Effector memory CD4-positive, alpha-beta T cell (primary cell): ENCODE results near the gene PCSK5.

ENCODE experiments used
- DNase-seq, 3 donors: peaks; one replicate each; pipeline ENCODE4 v3.0.0-alpha.2; 2020
- H3K27ac ChIP-seq: 2 replicates; pipeline ENCODE4 v1.7.0; 2013; ENCODE audit warnings: mild to moderate bottlenecking, low read length, moderate library complexity; ENCODE audit not compliant: insufficient read depth, poor library complexity, severe bottlenecking
- H3K27me3 ChIP-seq: replicated peaks from 2 replicates; pipeline ENCODE4 v1.7.0; 2013; ENCODE audit warnings: mild to moderate bottlenecking, low read length; ENCODE audit not compliant: insufficient read depth, control insufficient read depth, poor library complexity, severe bottlenecking
- H3K36me3 ChIP-seq: 2 replicates; pipeline ENCODE4 v1.7.0; 2013; ENCODE audit warnings: mild to moderate bottlenecking, low read length, moderate library complexity; ENCODE audit not compliant: control insufficient read depth, insufficient read depth
- H3K4me1 ChIP-seq: 2 replicates; pipeline ENCODE4 v1.7.0; 2013; ENCODE audit warnings: low read length, mild to moderate bottlenecking; ENCODE audit not compliant: control insufficient read depth, insufficient read depth, poor library complexity, severe bottlenecking
- H3K4me3 ChIP-seq: 2 replicates; pipeline ENCODE4 v1.7.0; 2013; ENCODE audit warnings: low read length, low read depth, mild to moderate bottlenecking; ENCODE audit not compliant: insufficient read depth, poor library complexity, severe bottlenecking
- H3K9me3 ChIP-seq: 2 replicates; pipeline ENCODE4 v1.7.0; 2013; ENCODE audit warnings: mild to moderate bottlenecking, low read length, moderate library complexity; ENCODE audit not compliant: control insufficient read depth

The PCSK5 gene

DNA sequence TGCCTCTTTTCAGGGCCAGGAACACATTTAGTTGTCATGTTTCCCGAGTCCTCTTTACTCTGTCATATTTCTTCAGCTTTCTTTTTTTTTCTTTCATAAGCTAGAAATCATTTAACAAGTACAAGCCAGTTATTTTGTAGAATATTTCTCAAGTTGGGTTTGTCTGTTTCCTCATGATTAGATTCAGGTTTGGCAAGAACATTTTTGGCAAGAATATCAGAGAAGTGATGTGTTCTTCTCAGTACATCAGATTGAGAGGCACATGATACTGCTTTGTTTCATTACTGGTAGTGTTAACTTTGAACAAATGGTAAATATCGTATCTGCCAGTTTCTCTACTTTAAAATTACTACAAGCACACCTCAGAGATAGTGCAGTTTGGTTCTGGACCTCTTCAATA, 45.1 kb downstream of the PCSK5 start:
- no peak for DNase-seq
- Histone ChIP-seq H3K27ac (no peak overlapping the region), H3K4me1 (no peaks in the 10 kb centered on the region), H3K36me3 (peaks cover 3% of the 10 kb centered on the region), H3K4me3 (no peak overlapping the region), H3K9me3 (no peaks in the 10 kb centered on the region), H3K27me3 (no peaks in the 10 kb centered on the region)

DNA sequence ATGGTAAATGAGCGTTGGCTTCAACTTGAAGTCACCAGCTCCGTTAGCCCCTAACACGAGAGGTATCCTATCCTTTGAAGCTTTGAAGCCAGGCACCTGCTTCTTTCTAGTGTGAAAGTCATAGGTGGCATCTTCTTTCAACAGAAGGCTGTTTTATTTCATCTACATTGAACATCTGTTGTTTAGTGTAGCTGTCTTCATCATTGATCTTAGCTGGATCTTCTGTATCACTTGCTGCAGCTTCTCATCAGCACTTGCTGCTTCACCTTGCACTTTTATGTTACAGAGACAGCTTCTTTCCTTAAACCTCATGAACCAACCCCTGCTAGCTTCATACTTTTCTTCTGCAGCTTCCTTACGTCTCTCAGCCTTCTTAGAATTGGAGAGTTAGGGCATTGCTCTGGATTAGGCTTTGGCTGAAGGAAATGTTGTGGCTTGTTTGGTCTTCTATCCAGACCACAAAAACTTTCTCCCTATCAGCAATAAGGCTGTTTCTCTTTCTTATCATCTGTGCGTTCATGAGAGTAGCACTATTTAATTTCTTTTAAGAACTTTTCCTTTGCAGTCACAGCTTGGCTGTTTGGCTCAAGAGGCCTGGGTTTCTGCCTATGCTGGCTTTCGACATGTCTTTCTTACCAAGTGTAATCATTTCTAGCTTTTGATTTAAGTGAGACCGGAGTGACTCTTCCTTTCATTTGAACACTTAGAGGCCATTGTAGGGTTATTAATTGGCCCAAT, 47.2 kb downstream of the PCSK5 start:
- Histone ChIP-seq H3K9me3 (no peaks in the 10 kb centered on the region), H3K4me3 (no peak overlapping the region), H3K4me1 (no peaks in the 10 kb centered on the region), H3K36me3 (peaks cover 3% of the 10 kb centered on the region), H3K27me3 (no peaks in the 10 kb centered on the region), H3K27ac (no peak overlapping the region)
- no peak for DNase-seq

DNA sequence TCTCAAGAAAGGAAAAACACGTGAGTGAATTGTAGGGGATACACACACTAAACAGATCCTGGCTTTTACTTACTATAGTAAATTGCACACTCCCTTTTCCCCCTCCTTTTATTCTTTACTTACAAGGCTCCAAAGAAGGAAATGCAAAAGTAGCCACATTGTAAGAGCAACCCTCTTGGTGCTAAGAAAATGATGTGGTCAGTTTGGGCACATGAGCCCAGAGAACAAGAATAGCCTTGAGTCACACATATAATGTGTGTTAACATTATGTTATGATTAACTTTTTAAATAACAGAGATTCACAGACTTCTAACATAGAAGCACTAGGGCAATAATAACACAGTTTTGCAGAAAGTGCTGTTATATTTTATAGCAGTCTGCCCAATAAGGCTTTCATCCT, 48.5 kb downstream of the PCSK5 start:
- H3K4me3 ChIP-seq: no peak overlapping the region
- DNase-seq: no peak

DNA sequence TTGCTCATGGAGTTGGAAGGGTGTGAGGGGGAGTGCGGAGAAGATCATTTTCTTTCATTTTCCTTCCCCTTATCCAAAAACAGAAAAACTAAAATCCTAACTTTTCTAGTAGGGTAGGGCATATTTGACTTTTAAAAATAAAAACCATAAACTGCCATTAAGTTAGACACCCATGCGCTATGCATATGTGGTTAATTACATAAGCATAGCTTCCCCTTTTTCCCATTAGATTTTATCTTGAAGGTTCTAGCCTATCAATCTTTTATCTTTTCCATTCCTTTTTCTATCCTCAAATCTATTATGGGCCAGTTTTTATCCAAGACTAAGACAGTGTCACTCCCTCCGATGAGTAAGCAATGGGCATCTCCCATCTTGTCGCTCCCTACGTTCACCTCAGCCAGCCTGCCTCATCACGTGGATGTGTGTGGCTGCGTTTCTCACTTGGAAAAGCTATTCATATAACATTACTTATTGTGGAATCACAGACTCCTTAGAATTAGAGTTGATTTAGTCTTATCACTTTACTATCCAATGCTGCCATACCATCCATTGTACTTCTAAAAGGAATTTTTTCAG, 49.2 kb downstream of the PCSK5 start:
- Histone ChIP-seq H3K4me3 (no peak overlapping the region), H3K9me3 (no peaks in the 10 kb centered on the region), H3K4me1 (no peaks in the 10 kb centered on the region), H3K27me3 (no peaks in the 10 kb centered on the region), H3K36me3 (peaks cover 3% of the 10 kb centered on the region), H3K27ac (no peak overlapping the region)
- DNase-seq: no peak

More for the DNA sequence above, 48.5 kb downstream of the PCSK5 start:
- H3K36me3 ChIP-seq: peaks cover 3% of the 10 kb centered on the region
- no peak overlapping the region for H3K27ac ChIP-seq
- no peaks in the 10 kb centered on the region for H3K4me1 ChIP-seq
- no peaks in the 10 kb centered on the region for H3K27me3 ChIP-seq
- H3K9me3 ChIP-seq: no peaks in the 10 kb centered on the region

DNA sequence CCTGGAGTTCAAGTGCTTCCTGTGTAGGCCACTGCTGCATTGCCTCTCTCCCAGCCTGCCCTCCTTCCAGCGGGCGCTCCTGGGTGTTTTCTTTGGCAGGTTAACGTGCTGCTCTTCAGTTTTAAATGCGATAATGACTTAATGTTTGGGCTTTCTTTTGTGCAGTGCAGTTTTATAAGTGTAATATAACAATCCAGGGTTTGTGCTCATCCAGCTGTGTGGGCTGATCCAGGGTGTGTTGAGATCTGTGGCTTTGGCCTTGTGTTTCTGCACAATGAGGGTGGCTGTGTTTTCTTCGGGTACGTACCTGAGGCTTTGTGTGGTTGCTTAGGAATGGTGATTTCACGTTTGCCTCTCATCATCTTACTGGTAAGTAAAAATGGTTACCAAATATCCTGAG, 50.6 kb downstream of the PCSK5 start:
- no peaks in the 10 kb centered on the region for H3K27me3 ChIP-seq
- H3K36me3 ChIP-seq: peaks cover 3% of the 10 kb centered on the region
- H3K27ac ChIP-seq: no peak overlapping the region
- H3K9me3 ChIP-seq: no peaks in the 10 kb centered on the region
- no peaks in the 10 kb centered on the region for H3K4me1 ChIP-seq
- no peak for DNase-seq
- no peak overlapping the region for H3K4me3 ChIP-seq

DNA sequence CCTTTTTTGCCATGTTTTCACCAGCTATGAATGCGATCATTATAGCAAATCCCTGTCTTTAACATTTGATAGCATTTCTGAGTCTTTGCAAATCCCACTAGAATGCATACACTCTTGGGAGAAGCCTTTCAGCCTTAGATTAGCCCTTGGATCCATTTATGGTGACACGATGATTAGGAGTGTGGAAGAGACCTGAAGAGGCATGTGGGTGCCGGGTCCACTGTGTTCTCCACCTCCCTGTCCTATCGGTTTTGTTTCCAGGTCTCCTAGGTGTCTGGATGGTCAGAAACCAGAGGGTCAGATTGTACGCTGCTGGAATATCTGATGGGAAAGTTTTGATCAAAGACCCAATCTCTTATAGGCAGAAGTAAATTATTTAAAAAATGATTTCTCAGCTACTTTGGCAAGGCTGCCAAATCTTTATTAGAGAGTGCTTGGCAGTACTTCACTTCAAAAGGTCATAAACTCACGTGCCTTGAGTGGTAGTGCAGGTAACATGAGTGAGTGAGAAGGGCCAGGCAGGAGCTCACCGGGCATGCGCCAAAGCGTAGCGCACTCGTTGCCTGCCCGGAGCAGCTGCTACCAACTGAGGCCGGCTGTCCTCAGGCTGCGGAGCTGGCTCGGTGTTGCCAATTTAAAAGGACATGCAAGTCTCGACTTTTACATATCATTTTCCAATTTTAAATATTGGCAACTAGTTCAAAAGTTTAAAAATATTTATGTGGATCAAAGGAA, 51.3 kb downstream of the PCSK5 start:
- no peaks in the 10 kb centered on the region for H3K27me3 ChIP-seq
- H3K4me1 ChIP-seq: no peaks in the 10 kb centered on the region
- H3K27ac ChIP-seq: no peak overlapping the region
- H3K9me3 ChIP-seq: no peaks in the 10 kb centered on the region
- no peak for DNase-seq
- H3K4me3 ChIP-seq: no peak overlapping the region
- peaks cover 3% of the 10 kb centered on the region for H3K36me3 ChIP-seq

DNA sequence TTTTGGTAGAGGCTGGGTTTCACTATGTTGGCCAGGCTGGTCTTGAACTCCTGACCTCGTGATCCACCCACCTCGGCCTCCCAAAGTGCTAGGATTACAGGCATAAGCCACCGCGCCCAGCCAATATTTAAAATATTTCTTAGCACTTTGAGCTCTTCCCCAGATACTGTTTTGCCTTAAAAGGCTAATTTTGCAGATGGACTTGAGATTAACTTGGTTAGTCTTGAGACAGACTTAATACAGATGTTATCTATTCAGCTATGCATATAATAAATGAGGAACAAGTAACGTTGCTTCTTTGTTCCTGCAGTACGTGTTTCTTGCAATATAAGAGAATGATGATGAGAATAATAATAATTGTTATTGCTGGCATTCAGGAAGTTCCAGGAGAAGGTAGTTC, 56.3 kb downstream of the PCSK5 start:
- Histone ChIP-seq H3K36me3 (no peaks in the 10 kb centered on the region), H3K27me3 (no peaks in the 10 kb centered on the region), H3K27ac (no peak overlapping the region), H3K4me1 (no peaks in the 10 kb centered on the region), H3K4me3 (no peak overlapping the region), H3K9me3 (no peaks in the 10 kb centered on the region)
- no peak for DNase-seq

DNA sequence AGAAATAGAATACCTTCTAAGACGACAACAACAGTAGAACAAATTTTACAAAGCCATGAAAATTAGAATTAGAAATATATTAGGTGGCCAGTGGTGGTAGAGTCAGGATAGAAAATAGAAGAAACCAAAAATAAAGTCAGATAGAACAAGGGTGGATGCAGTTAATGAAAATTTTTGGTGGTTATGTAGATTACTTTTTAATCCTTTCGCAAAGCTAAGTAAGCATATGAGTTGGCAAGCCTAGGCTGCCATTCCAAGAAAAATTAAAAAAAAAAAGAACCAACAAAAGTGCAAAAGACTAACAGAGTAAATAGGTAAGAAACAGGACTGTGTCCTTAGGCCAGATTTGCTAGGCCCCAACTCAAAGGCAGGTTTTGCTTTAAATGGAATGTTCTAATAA, 56.8 kb downstream of the PCSK5 start:
- no peaks in the 10 kb centered on the region for H3K27me3 ChIP-seq
- no peak overlapping the region for H3K4me3 ChIP-seq
- H3K9me3 ChIP-seq: no peaks in the 10 kb centered on the region
- no peaks in the 10 kb centered on the region for H3K36me3 ChIP-seq
- DNase-seq: no peak
- H3K4me1 ChIP-seq: no peaks in the 10 kb centered on the region
- no peak overlapping the region for H3K27ac ChIP-seq

DNA sequence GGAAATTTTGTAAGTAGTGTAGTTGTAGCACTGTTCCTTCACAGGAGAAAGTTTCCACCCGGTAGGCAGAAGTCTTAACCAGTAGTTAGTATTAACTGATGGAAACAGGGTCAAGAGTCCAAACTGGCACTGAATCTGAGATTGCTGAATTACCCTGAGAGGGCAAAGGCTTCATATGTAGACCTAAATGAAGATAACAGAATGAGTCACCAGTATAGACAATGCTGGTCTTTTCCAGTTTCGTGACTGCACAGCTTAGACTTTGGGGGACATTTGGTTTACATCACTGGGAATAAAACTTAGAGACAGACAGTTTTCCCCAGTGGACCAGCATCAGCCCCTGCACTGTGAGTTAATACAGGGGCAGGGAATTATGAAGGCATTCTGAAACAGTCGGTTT, 60.5 kb downstream of the PCSK5 start:
- Histone ChIP-seq H3K4me3 (no peak overlapping the region), H3K9me3 (no peaks in the 10 kb centered on the region), H3K27me3 (no peaks in the 10 kb centered on the region), H3K4me1 (no peaks in the 10 kb centered on the region), H3K36me3 (no peaks in the 10 kb centered on the region), H3K27ac (no peak overlapping the region)
- DNase-seq: no peak

DNA sequence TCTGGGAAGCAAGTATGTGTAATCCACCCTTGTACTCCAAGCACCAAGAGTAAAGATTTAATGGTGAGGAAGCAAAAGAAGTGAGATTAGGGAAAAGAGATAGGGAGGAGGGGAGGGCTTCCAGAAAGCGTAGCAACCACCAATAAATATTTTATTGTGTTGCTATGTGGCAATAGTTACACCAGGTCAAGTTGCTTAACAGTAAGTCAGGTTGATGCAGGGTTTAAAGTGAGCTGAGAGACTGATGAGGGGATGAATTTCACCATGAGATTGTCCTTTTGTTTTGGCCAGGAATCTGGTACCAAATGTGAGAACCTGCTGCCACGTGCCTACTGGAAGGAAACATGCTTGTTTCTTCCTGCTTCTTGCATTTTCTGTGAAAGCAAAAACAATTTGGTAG, 62.7 kb downstream of the PCSK5 start:
- H3K27me3 ChIP-seq: no peaks in the 10 kb centered on the region
- no peak overlapping the region for H3K27ac ChIP-seq
- H3K9me3 ChIP-seq: no peaks in the 10 kb centered on the region
- H3K4me3 ChIP-seq: no peak overlapping the region
- H3K4me1 ChIP-seq: no peaks in the 10 kb centered on the region
- DNase-seq: no peak
- no peaks in the 10 kb centered on the region for H3K36me3 ChIP-seq
